Activated naive CD4-positive, alpha-beta T cell treated with anti-CD3 and anti-CD28 coated beads for 36 hours (primary cell): ENCODE results near the gene EPS15. TPM values are rescaled to one million over a fixed set of nuclear protein-coding genes. Genes with fewer than 3 reads are reported as not detected.
A peak's percentile ranks its signal among the peaks of the same experiment; 100 is the strongest.
"Not testable (repeated sequence)": the region's sequence is repeated elsewhere in the genome, so short reads cannot be mapped to it uniquely, and the experiment has no call there.

ENCODE experiments used
- CTCF ChIA-PET: fragments of 350-600 bp; sonication (Branson Sonifier 250); formaldehyde crosslinking; loops from one replicate; lab custom pipeline; 2021; ENCODE audit warnings: antibody characterized with exemption; lab: Charles Lee
- DNase-seq: peaks from one replicate; pipeline ENCODE4 v3.0.0-alpha.2; 2020
- H3K27ac Mint-ChIP-seq: one replicate; pipeline ENCODE4 v1.8.0; 2021; ENCODE audit warnings: mild to moderate bottlenecking, mixed read lengths
- H3K27me3 Mint-ChIP-seq: one replicate; pipeline ENCODE4 v1.8.0; 2021; ENCODE audit warnings: low read depth, mixed read lengths
- H3K36me3 Mint-ChIP-seq: one replicate; pipeline ENCODE4 v1.8.0; 2021; ENCODE audit warnings: low read depth, mixed read lengths
- H3K4me1 Mint-ChIP-seq: one replicate; pipeline ENCODE4 v1.8.0; 2021; ENCODE audit warnings: low read depth, mixed read lengths
- H3K4me3 Mint-ChIP-seq: one replicate; pipeline ENCODE4 v1.8.0; 2021; ENCODE audit warnings: mild to moderate bottlenecking, moderate library complexity, mixed read lengths
- H3K9me3 Mint-ChIP-seq: one replicate; pipeline ENCODE4 v1.8.0; 2021; ENCODE audit warnings: mixed read lengths
- intact Hi-C: fragments of 100-400 bp; cut with micrococcal nuclease; formaldehyde crosslinking; loops from one replicate; pipeline ENCODE4 v1.15.1; 2023
- total RNA-seq, 2 experiments: library from RNA; stranded (reverse); gene quantifications; one replicate each; pipeline ENCODE4 v1.2.3, GENCODE V29; 2021

EPS15 gene
- total RNA-seq, 2 experiments from 2014 or later: 56.0 to 57.0 TPM

- intact Hi-C loops: no loop called here
- H3K9me3 Mint-ChIP-seq: no peaks in the 10 kb centered on the region
- CTCF ChIA-PET: interaction anchor here (0.7 to 1.1 kb wide), 2 partner anchors 29 to 38 kb away, joined by 3 to 4 read pairs; no protein-coding TSS in a partner anchor
- peaks cover 15% of the 10 kb centered on the region for H3K36me3 Mint-ChIP-seq
- peaks cover 56% of the 10 kb centered on the region for H3K4me1 Mint-ChIP-seq
- H3K27ac Mint-ChIP-seq: peak overlapping the region; percentile 41
- DNase-seq: no peak
- H3K4me3 Mint-ChIP-seq: no peak overlapping the region
- H3K27me3 Mint-ChIP-seq: no peaks in the 10 kb centered on the region
Measured at GRCh38 chr1:51504806-51505525, 14.1 kb downstream of the EPS15 start.

GRCh38 chr1:51501218-51501630 is 17.8 kb downstream of the EPS15 start:
- H3K4me3 Mint-ChIP-seq, H3K27me3 Mint-ChIP-seq, H3K27ac Mint-ChIP-seq, CTCF ChIA-PET, H3K9me3 Mint-ChIP-seq: not testable (repeated sequence)
- H3K36me3 Mint-ChIP-seq: peaks cover 21% of the 10 kb centered on the region
- H3K4me1 Mint-ChIP-seq: peaks cover 56% of the 10 kb centered on the region
- intact Hi-C loops: loop anchor here (1.0 kb wide), 2 partner anchors 17 to 378 kb away; no protein-coding TSS in a partner anchor
- DNase-seq: peak; percentile 46

- intact Hi-C loops: no loop called here
- H3K9me3 Mint-ChIP-seq: no peaks in the 10 kb centered on the region
Measured at GRCh38 chr1:51499694-51500093, 19.4 kb downstream of the EPS15 start.

GRCh38 chr1:51498924-51499323 is 20.1 kb downstream of the EPS15 start:
- H3K36me3 Mint-ChIP-seq: peaks cover 16% of the 10 kb centered on the region
- peaks cover 53% of the 10 kb centered on the region for H3K4me1 Mint-ChIP-seq
- DNase-seq: no peak
- H3K27ac Mint-ChIP-seq: no peak overlapping the region
- intact Hi-C loops: no loop called here
- H3K9me3 Mint-ChIP-seq: no peaks in the 10 kb centered on the region
- no peak overlapping the region for H3K4me3 Mint-ChIP-seq
- CTCF ChIA-PET: no interaction called here
- no peaks in the 10 kb centered on the region for H3K27me3 Mint-ChIP-seq

More at GRCh38 chr1:51499694-51500093, 19.4 kb downstream of the EPS15 start:
- DNase-seq: no peak
- CTCF ChIA-PET: no interaction called here
- H3K4me1 Mint-ChIP-seq: peaks cover 52% of the 10 kb centered on the region
- no peak overlapping the region for H3K4me3 Mint-ChIP-seq
- H3K27ac Mint-ChIP-seq: no peak overlapping the region
- peaks cover 16% of the 10 kb centered on the region for H3K36me3 Mint-ChIP-seq
- H3K27me3 Mint-ChIP-seq: no peaks in the 10 kb centered on the region

GRCh38 chr1:51497340-51497739 is 21.7 kb downstream of the EPS15 start:
- peaks cover 11% of the 10 kb centered on the region for H3K36me3 Mint-ChIP-seq
- H3K27me3 Mint-ChIP-seq: no peaks in the 10 kb centered on the region
- intact Hi-C loops: no loop called here
- CTCF ChIA-PET: interaction anchor here (0.8 kb wide), 1 partner anchor 22 kb away, joined by 3 read pairs; the partner anchor contains the start of gene EPS15
- no peak overlapping the region for H3K27ac Mint-ChIP-seq
- peaks cover 57% of the 10 kb centered on the region for H3K4me1 Mint-ChIP-seq
- H3K4me3 Mint-ChIP-seq: no peak overlapping the region
- no peaks in the 10 kb centered on the region for H3K9me3 Mint-ChIP-seq
- no peak for DNase-seq

- Mint-ChIP-seq H3K27me3 (no peaks in the 10 kb centered on the region), H3K27ac (no peak overlapping the region), H3K4me1 (peaks cover 49% of the 10 kb centered on the region), H3K4me3 (no peak overlapping the region), H3K36me3 (peaks cover 5% of the 10 kb centered on the region), H3K9me3 (no peaks in the 10 kb centered on the region)
- CTCF ChIA-PET: no interaction called here
- intact Hi-C loops: no loop called here
- no peak for DNase-seq
Measured at GRCh38 chr1:51494138-51494830, 24.8 kb downstream of the EPS15 start.

GRCh38 chr1:51491166-51491981 is 27.7 kb downstream of the EPS15 start:
- no peak for DNase-seq
- Mint-ChIP-seq H3K27me3 (no peaks in the 10 kb centered on the region), H3K27ac (no peak overlapping the region), H3K4me1 (peaks cover 40% of the 10 kb centered on the region), H3K36me3 (peaks cover 3% of the 10 kb centered on the region), H3K4me3 (no peak overlapping the region), H3K9me3 (no peaks in the 10 kb centered on the region)
- intact Hi-C loops: no loop called here
- CTCF ChIA-PET: no interaction called here

GRCh38 chr1:51489472-51489871 is 29.6 kb downstream of the EPS15 start:
- no peak for DNase-seq
- no peak overlapping the region for H3K27ac Mint-ChIP-seq
- intact Hi-C loops: no loop called here
- peaks cover 3% of the 10 kb centered on the region for H3K36me3 Mint-ChIP-seq
- CTCF ChIA-PET: interaction anchor here (0.6 to 1.4 kb wide), 2 partner anchors 139 to 159 kb away, joined by 3 to 4 read pairs; no protein-coding TSS in a partner anchor
- H3K9me3 Mint-ChIP-seq: no peaks in the 10 kb centered on the region
- H3K27me3 Mint-ChIP-seq: no peaks in the 10 kb centered on the region
- H3K4me1 Mint-ChIP-seq: peaks cover 35% of the 10 kb centered on the region
- H3K4me3 Mint-ChIP-seq: no peak overlapping the region

GRCh38 chr1:51488372-51489050 is 30.6 kb downstream of the EPS15 start:
- no peaks in the 10 kb centered on the region for H3K27me3 Mint-ChIP-seq
- peaks cover 3% of the 10 kb centered on the region for H3K36me3 Mint-ChIP-seq
- no peak overlapping the region for H3K27ac Mint-ChIP-seq
- H3K9me3 Mint-ChIP-seq: no peaks in the 10 kb centered on the region
- DNase-seq: no peak
- intact Hi-C loops: no loop called here
- no peak overlapping the region for H3K4me3 Mint-ChIP-seq
- peaks cover 28% of the 10 kb centered on the region for H3K4me1 Mint-ChIP-seq
- CTCF ChIA-PET: interaction anchor here (0.6 to 1.4 kb wide), 2 partner anchors 8 to 160 kb away, joined by 3 to 4 read pairs; no protein-coding TSS in a partner anchor

GRCh38 chr1:51487628-51488027 is 31.4 kb downstream of the EPS15 start:
- H3K9me3 Mint-ChIP-seq: no peaks in the 10 kb centered on the region
- no peak for DNase-seq
- H3K4me1 Mint-ChIP-seq: peaks cover 27% of the 10 kb centered on the region
- intact Hi-C loops: no loop called here
- no peak overlapping the region for H3K27ac Mint-ChIP-seq
- CTCF ChIA-PET: no interaction called here
- H3K4me3 Mint-ChIP-seq: no peak overlapping the region
- peaks cover 7% of the 10 kb centered on the region for H3K36me3 Mint-ChIP-seq
- H3K27me3 Mint-ChIP-seq: no peaks in the 10 kb centered on the region

- H3K4me3 Mint-ChIP-seq: no peak overlapping the region
- intact Hi-C loops: no loop called here
- peaks cover 26% of the 10 kb centered on the region for H3K36me3 Mint-ChIP-seq
- no peaks in the 10 kb centered on the region for H3K27me3 Mint-ChIP-seq
- H3K27ac Mint-ChIP-seq: no peak overlapping the region
- no peak for DNase-seq
- CTCF ChIA-PET: interaction anchor here (1.2 kb wide), 1 partner anchor 123 kb away, joined by 3 read pairs; no protein-coding TSS in a partner anchor
- H3K9me3 Mint-ChIP-seq: no peaks in the 10 kb centered on the region
- peaks cover 9% of the 10 kb centered on the region for H3K4me1 Mint-ChIP-seq
Measured at GRCh38 chr1:51484591-51484990, 34.5 kb downstream of the EPS15 start.
